HCT116 (cell line): Measurements from ENCODE around the gene SZT2. TPM values are rescaled to one million over a fixed set of nuclear protein-coding genes. Genes with fewer than 3 reads are reported as not detected.

Experiments
- ATAC-seq: fragments of 200-7000 bp; cut with Tn5 transposase; 2 replicates; pipeline ENCODE4 v1.9.1; 2020; ENCODE audit warnings: mild to moderate bottlenecking, moderate library complexity
- BruUV-seq: library from RNA; stranded (reverse); fragments of 400-500 nt; replicated peaks from 2 replicates; lab custom pipeline; 2021; lab: Mats Ljungman, UMichigan
- CTCF ChIA-PET: fragments of 300-600 bp; sonication (Branson Sonifier 250); formaldehyde crosslinking; loops from one replicate; lab custom pipeline; 2021; ENCODE audit warnings: antibody characterized with exemption; lab: Charles Lee
- POLR2A ChIA-PET: fragments of 300-600, 350-600 bp; sonication (Branson Sonifier 250); formaldehyde crosslinking; loops from one replicate; lab custom pipeline; 2021; ENCODE audit warnings: antibody characterized with exemption; lab: Charles Lee
- RAD21 ChIA-PET, 2 experiments: fragments of 300-600 bp; sonication (Branson Sonifier 250); formaldehyde crosslinking; loops; one replicate each; lab custom pipeline; 2023; ENCODE audit warnings: low total read pairs in 2 of 2; ENCODE audit not compliant: uncharacterized antibody in 2 of 2, unreplicated experiment in 2 of 2, low non-redundant PET in 1 of 2; lab: Charles Lee
- DNase-seq: peaks from one replicate; pipeline ENCODE4 v3.0.0-alpha.2; 2010; ENCODE audit warnings: low read depth, low spot score
- H2AFZ ChIP-seq: fragments of 200-600 bp; shearing (Covaris generic), sonication (generic); 2 replicates; pipeline ENCODE4 v1.6.1; 2017; ENCODE audit warnings: low read depth, mixed run types, mixed read lengths, antibody characterized with exemption, low read length; ENCODE audit not compliant: poor library complexity, severe bottlenecking
- H3K27ac ChIP-seq: 2 replicates; pipeline ENCODE4 v1.5.1; 2012; ENCODE audit warnings: low read depth, low read length
- H3K27me3 ChIP-seq: fragments of 200-600 bp; sonication (generic); 2 replicates; pipeline ENCODE4 v1.6.1; 2016; ENCODE audit warnings: mixed run types, low read length, mixed read lengths; ENCODE audit not compliant: insufficient read depth
- H3K36me3 ChIP-seq, 2 experiments: fragments of 200-500 bp in 1 of 2; fragments of 200-600 bp in 1 of 2; sonication (Bioruptor generic) in 1 of 2; sonication (generic) in 1 of 2; 2 replicates each; pipeline versions ENCODE4 v1.5.1 to v1.6.1; 2014 to 2016; ENCODE audit warnings: low read length in 2 of 2, inconsistent platforms in 1 of 2, mixed read lengths in 1 of 2, mixed run types in 1 of 2; ENCODE audit not compliant: insufficient read depth in 2 of 2, control insufficient read depth in 1 of 2
- H3K4me1 ChIP-seq, 2 experiments: fragments of 200-600 bp in 1 of 2; sonication (generic) in 1 of 2; 2 replicates each; pipeline versions ENCODE4 v1.5.1 to v1.6.1; 2012 to 2017; ENCODE audit warnings: low read length in 2 of 2, inconsistent platforms in 1 of 2, mild to moderate bottlenecking in 1 of 2, mixed read lengths in 1 of 2, mixed run types in 1 of 2, moderate library complexity in 1 of 2; ENCODE audit not compliant: insufficient read depth in 2 of 2, control insufficient read depth in 1 of 2
- H3K4me2 ChIP-seq: fragments of 200-600 bp; sonication (generic); 2 replicates; pipeline ENCODE4 v1.6.1; 2017; ENCODE audit warnings: mixed run types, low read length, mixed read lengths
- H3K4me3 ChIP-seq, 2 experiments: fragments of 200-600 bp in 1 of 2; sonication (generic) in 1 of 2; replicated peaks in 1 of 2; 2 replicates each; pipeline ENCODE4 v1.5.1; 2011 to 2016; ENCODE audit warnings: low read length in 2 of 2, control low read depth in 1 of 2, low read depth in 1 of 2, mild to moderate bottlenecking in 1 of 2, mixed read lengths in 1 of 2, mixed run types in 1 of 2
- H3K79me2 ChIP-seq: fragments of 200-600 bp; sonication (generic); 2 replicates; pipeline ENCODE4 v1.6.1; 2017; ENCODE audit warnings: mild to moderate bottlenecking, mixed run types, low read length, moderate library complexity, mixed read lengths; ENCODE audit not compliant: insufficient read depth
- H3K9ac ChIP-seq: fragments of 200-600 bp; sonication (generic); 2 replicates; pipeline ENCODE4 v1.6.1; 2016; ENCODE audit warnings: low read length, mixed read lengths
- H3K9me2 ChIP-seq: fragments of 200-600 bp; sonication (generic), shearing (Covaris generic); 2 replicates; pipeline ENCODE4 v1.6.1; 2017; ENCODE audit warnings: mixed run types, mild to moderate bottlenecking, moderate library complexity; ENCODE audit not compliant: insufficient read depth
- H3K9me3 ChIP-seq, 2 experiments: fragments of 200-500 bp in 1 of 2; fragments of 200-600 bp in 1 of 2; sonication (Bioruptor generic) in 1 of 2; sonication (generic) in 1 of 2; 2 replicates each; pipeline ENCODE4 v1.6.1; 2014 to 2017; ENCODE audit warnings: low read length in 2 of 2, mixed read lengths in 2 of 2, inconsistent platforms in 1 of 2, low read depth in 1 of 2, mild to moderate bottlenecking in 1 of 2, mixed run types in 1 of 2, moderate library complexity in 1 of 2; ENCODE audit not compliant: control insufficient read depth in 1 of 2, insufficient read depth in 1 of 2
- H4K20me1 ChIP-seq: fragments of 200-600 bp; sonication (generic), shearing (Covaris generic); 2 replicates; pipeline ENCODE4 v1.6.1; 2017; ENCODE audit warnings: mixed run types, mild to moderate bottlenecking, moderate library complexity; ENCODE audit not compliant: insufficient read depth
- CEBPB ChIP-seq: IDR thresholded peaks from 2 replicates; pipeline ENCODE4 v1.6.1; 2012; ENCODE audit warnings: low read depth
- EZH2 ChIP-seq: fragments of 200-600 bp; sonication (generic); IDR thresholded peaks from 2 replicates; pipeline ENCODE4 v1.6.1; 2017; ENCODE audit warnings: antibody characterized with exemption, mixed run types
- FOSL1 ChIP-seq: IDR thresholded peaks from 2 replicates; pipeline ENCODE4 v1.6.1; 2012; ENCODE audit warnings: low read depth
- JUND ChIP-seq: IDR thresholded peaks from 2 replicates; pipeline ENCODE4 v1.6.1; 2012
- POLR2AphosphoS5 ChIP-seq: IDR thresholded peaks from 2 replicates; pipeline ENCODE4 v1.6.1; 2011; ENCODE audit warnings: mild to moderate bottlenecking, low read depth, low read length, moderate library complexity
- SIN3A ChIP-seq: IDR thresholded peaks from 2 replicates; pipeline ENCODE4 v1.6.1; 2012; ENCODE audit warnings: low read depth
- SP1 ChIP-seq: IDR thresholded peaks from 2 replicates; pipeline ENCODE4 v1.6.1; 2012; ENCODE audit warnings: low read depth
- SRF ChIP-seq: IDR thresholded peaks from 2 replicates; pipeline ENCODE4 v1.6.1; 2012; ENCODE audit warnings: low read depth
- TCF7L2 ChIP-seq: IDR thresholded peaks from 2 replicates; pipeline ENCODE4 v1.7.0; 2011; ENCODE audit warnings: borderline replicate concordance, inconsistent platforms; ENCODE audit not compliant: insufficient read depth, insufficient read length; ENCODE audit errors: extremely low read depth
- intact Hi-C: fragments of 100-400 bp; cut with micrococcal nuclease; formaldehyde crosslinking; loops from 2 replicates; pipeline ENCODE4 v1.10.0; 2022
- total RNA-seq: library from RNA; stranded (reverse); gene quantifications from one replicate; pipeline ENCODE4 v1.2.1, GENCODE V29; 2021; ENCODE audit not compliant: unreplicated experiment
- TF ChIP-seq, protein P1 (sequence below): IDR thresholded peaks from 2 replicates; pipeline ENCODE4 v1.6.1; 2012

SZT2 gene
- total RNA-seq, 1 experiment from 2014 or later = 43.0 TPM

DNA sequence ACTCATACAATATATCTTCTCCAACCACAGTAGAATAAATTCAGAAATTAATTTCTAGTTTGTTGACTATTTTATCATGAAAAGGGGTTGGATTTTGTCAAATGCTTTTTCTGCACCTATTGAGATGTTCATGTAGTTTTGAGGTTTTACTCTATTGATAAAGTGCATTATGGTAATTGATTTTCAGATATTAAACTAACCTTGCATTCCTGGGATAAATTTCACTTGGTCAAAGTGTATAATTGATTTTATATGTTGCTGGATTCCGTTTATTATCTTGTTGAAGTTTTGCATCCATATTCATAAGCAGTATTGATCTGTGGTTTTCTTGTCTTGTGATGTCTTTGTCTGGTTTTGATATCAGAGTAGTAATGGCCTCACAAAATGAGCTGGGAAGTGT, 98.5 kb downstream of the SZT2 start:
- POLR2A ChIA-PET = interaction anchor here (0.6 kb wide), 1 partner anchor 243 kb away, joined by 3 read pairs; no protein-coding TSS in a partner anchor
- H3K27ac ChIP-seq = no peak overlapping the region
- RAD21 ChIA-PET = interaction anchor here in 1 of 2 experiments (0.6 kb wide), 1 partner anchor 36 kb away, joined by 8 read pairs; no protein-coding TSS in a partner anchor

DNA sequence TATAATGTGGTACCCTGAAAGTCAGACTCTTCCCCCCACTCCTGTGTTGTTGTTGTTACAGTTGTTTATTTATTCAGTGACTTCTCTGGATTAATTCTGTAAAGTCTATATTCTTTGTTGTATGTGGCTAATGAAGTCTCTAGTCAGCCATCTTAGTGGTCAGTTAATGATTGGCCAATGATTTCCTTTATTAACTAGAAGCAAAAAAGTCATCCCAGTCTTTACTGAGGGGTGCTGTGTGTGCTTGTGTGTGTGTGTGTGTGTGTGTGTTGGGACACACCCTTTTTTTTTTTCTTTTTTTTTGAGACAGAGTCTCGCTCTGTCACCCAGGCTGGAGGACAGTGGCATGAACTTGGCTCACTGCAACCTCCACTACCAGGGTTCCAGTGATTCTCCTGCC, 101.4 kb downstream of the SZT2 start:
- no TSS peak for BruUV-seq
- intact Hi-C loops = no loop called here
- RAD21 ChIA-PET = no interaction called here
- H3K4me1 ChIP-seq = peaks cover 0 to 4% of the 10 kb centered on the region in 2 experiments; a peak in 1 of 4 replicates
- no peaks in the 10 kb centered on the region for H4K20me1 ChIP-seq
- no peak overlapping the region for H3K4me3 ChIP-seq
- H3K79me2 ChIP-seq = no peaks in the 10 kb centered on the region
- peaks cover 6 to 7% of the 10 kb centered on the region in 2 experiments; a peak in 3 of 4 replicates for H3K9me3 ChIP-seq
- H3K4me2 ChIP-seq = no peak overlapping the region
- DNase-seq = no peak
- no peaks in the 10 kb centered on the region for H3K9me2 ChIP-seq
- H3K27ac ChIP-seq = no peak overlapping the region
- H3K9ac ChIP-seq = no peak overlapping the region
- no peak for TF ChIP-seq EZH2
- TF ChIP-seq SIN3A = no peak
- TF ChIP-seq TCF7L2 = no peak
- H3K36me3 ChIP-seq = no peaks in the 10 kb centered on the region
- no peaks in the 10 kb centered on the region for H3K27me3 ChIP-seq
- ATAC-seq = no peak
- POLR2A ChIA-PET = no interaction called here
- CTCF ChIA-PET = no interaction called here
- H2AFZ ChIP-seq = peak overlapping the region; percentile 5

More for the DNA sequence above, 98.5 kb downstream of the SZT2 start:
- peaks cover 0 to 4% of the 10 kb centered on the region in 2 experiments; a peak in 1 of 4 replicates for H3K4me1 ChIP-seq
- ATAC-seq = no peak
- peaks cover 6 to 7% of the 10 kb centered on the region in 2 experiments; a peak in 3 of 4 replicates for H3K9me3 ChIP-seq
- intact Hi-C loops = no loop called here
- H4K20me1 ChIP-seq = no peaks in the 10 kb centered on the region
- H3K9ac ChIP-seq = no peak overlapping the region
- H2AFZ ChIP-seq = no peak overlapping the region
- CTCF ChIA-PET = no interaction called here
- H3K36me3 ChIP-seq = no peaks in the 10 kb centered on the region
- no peak overlapping the region for H3K4me2 ChIP-seq
- TF ChIP-seq JUND = no peak
- TF ChIP-seq SRF = no peak
- TF ChIP-seq SP1 = no peak
- TF ChIP-seq, protein P1, sequence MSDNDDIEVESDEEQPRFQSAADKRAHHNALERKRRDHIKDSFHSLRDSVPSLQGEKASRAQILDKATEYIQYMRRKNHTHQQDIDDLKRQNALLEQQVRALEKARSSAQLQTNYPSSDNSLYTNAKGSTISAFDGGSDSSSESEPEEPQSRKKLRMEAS = no peak
- TF ChIP-seq FOSL1 = no peak
- TF ChIP-seq POLR2AphosphoS5 = no peak
- no peak for TF ChIP-seq CEBPB
- TF ChIP-seq TCF7L2 = no peak
- no peaks in the 10 kb centered on the region for H3K9me2 ChIP-seq
- no peaks in the 10 kb centered on the region for H3K27me3 ChIP-seq
- H3K4me3 ChIP-seq = no peak overlapping the region
- BruUV-seq = no TSS peak
- DNase-seq = no peak
- no peaks in the 10 kb centered on the region for H3K79me2 ChIP-seq
